ENCODE data around the gene CRNKL1. TPM values are rescaled to one million over a fixed set of nuclear protein-coding genes. Genes with fewer than 3 reads are reported as not detected.

CRNKL1 gene
- polyA plus RNA-seq, 1 of the 3 experiments (the other 2 are of a cell fraction), result 7.6 TPM

GRCh38 chr20:19998990-19999705, 53.1 kb downstream of the CRNKL1 start:
- H3K4me2 ChIP-seq, result no peak overlapping the region
- H3K27ac ChIP-seq (ENCODE audit: low read depth in 2 of 2, low read length in 1 of 2), result no peak overlapping the region
- H3K27me3 ChIP-seq (ENCODE audit: insufficient read depth), result no peaks in the 10 kb centered on the region
- no peak for TF ChIP-seq POLR2AphosphoS5 (IDR thresholded peaks at IDR 0.05; ENCODE audit: low read depth, low read length)
- TF ChIP-seq USF1 (IDR thresholded peaks at IDR 0.05; ENCODE audit: borderline replicate concordance, low read depth), result no peak
- TF ChIP-seq GATA2 (CRISPR knock-in tag; IDR thresholded peaks at IDR 0.05), result no peak
- no peak for TF ChIP-seq RFX5 (IDR thresholded peaks at IDR 0.05; ENCODE audit: low read length)
- no peak for DNase-seq
- H3K4me1 ChIP-seq (ENCODE audit: control insufficient read depth in 1 of 2, insufficient read depth in 2 of 2, low read depth in 1 of 2, low read length in 1 of 2), result peaks cover 14 to 26% of the 10 kb centered on the region in 2 experiments
- CTCF ChIA-PET, result interaction anchor here (1.2 to 1.6 kb wide), 3 partner anchors 11 to 215 kb away, joined by 3 to 5 read pairs (median 3); no protein-coding TSS in a partner anchor
- peaks cover 14% of the 10 kb centered on the region for H3F3A ChIP-seq (replicated peaks; ENCODE audit: insufficient read depth)
- H3K36me3 ChIP-seq (replicated peaks in 1 of 2; ENCODE audit: control insufficient read depth in 1 of 2, insufficient read depth in 2 of 2, low read length in 1 of 2), result peaks cover 0 to 3% of the 10 kb centered on the region in 2 experiments
- H3K9ac ChIP-seq, result no peak overlapping the region
- H3K9me3 ChIP-seq, result no peaks in the 10 kb centered on the region
- H4K20me1 ChIP-seq (ENCODE audit: insufficient read depth), result no peaks in the 10 kb centered on the region
- 80% methylated on average over 5 of the region's 7 CpGs for WGBS (ENCODE audit: low lambda C conversion rate)
- no peaks in the 10 kb centered on the region for H3K9me2 ChIP-seq
- H3K79me2 ChIP-seq (ENCODE audit: insufficient read depth), result 0 out of 2 replicates have a peak, but pooled peaks cover 4% of the 10 kb centered on the region
- no peak overlapping the region for H3K4me3 ChIP-seq (ENCODE audit: low read depth in 2 of 2, low read length in 1 of 2)
- POLR2A ChIA-PET, result no interaction called here
- no peak overlapping the region for H2AFZ ChIP-seq (ENCODE audit: low read depth)

- 90% methylated on average over 9 of the region's 9 CpGs for WGBS (ENCODE audit: low lambda C conversion rate)
- no peaks in the 10 kb centered on the region for H3K9me2 ChIP-seq
- POLR2A ChIA-PET, result no interaction called here
- no peak overlapping the region for H3K9ac ChIP-seq
- no peak for DNase-seq
- H3K27me3 ChIP-seq (ENCODE audit: insufficient read depth), result no peaks in the 10 kb centered on the region
- peaks cover 35% of the 10 kb centered on the region for H3F3A ChIP-seq (replicated peaks; ENCODE audit: insufficient read depth)
- TF ChIP-seq EZH2phosphoT487 (IDR thresholded peaks at IDR 0.05; ENCODE audit: borderline replicate concordance, low read depth) (no peak), PBX3 (IDR thresholded peaks at IDR 0.05) (no peak), POLR2AphosphoS5 (IDR thresholded peaks at IDR 0.05; ENCODE audit: low read depth, low read length) (no peak), TCF12 (IDR thresholded peaks at IDR 0.05) (no peak), CHD2 (IDR thresholded peaks at IDR 0.05; ENCODE audit: low read length, partially characterized antibody) (no peak), YY1 (IDR thresholded peaks at IDR 0.05; ENCODE audit: low read depth) (no peak), FOSL2 (IDR thresholded peaks at IDR 0.05; ENCODE audit: borderline replicate concordance, low read depth) (no peak), RXRA (IDR thresholded peaks at IDR 0.05; ENCODE audit: borderline replicate concordance, low read depth) (no peak), JUND (IDR thresholded peaks at IDR 0.05) (no peak), USF1 (IDR thresholded peaks at IDR 0.05; ENCODE audit: borderline replicate concordance, low read depth) (no peak), EP300 (IDR thresholded peaks at IDR 0.05; ENCODE audit: borderline replicate concordance in 1 of 2, low read depth in 1 of 2, low read length in 1 of 2) (no peak), MAX (IDR thresholded peaks at IDR 0.05; ENCODE audit: low read depth) (no peak), SMC3 (IDR thresholded peaks at IDR 0.05; ENCODE audit: low read depth, low read length) (no peak), GATA2 (CRISPR knock-in tag; IDR thresholded peaks at IDR 0.05) (no peak)
- CTCF ChIA-PET, result interaction anchor here (1.1 to 1.8 kb wide), 3 partner anchors 20 to 213 kb away, joined by 3 to 9 read pairs (median 4); no protein-coding TSS in a partner anchor
- no peaks in the 10 kb centered on the region for H3K79me2 ChIP-seq (ENCODE audit: insufficient read depth)
- peaks cover 0 to 3% of the 10 kb centered on the region in 2 experiments for H3K36me3 ChIP-seq (replicated peaks in 1 of 2; ENCODE audit: control insufficient read depth in 1 of 2, insufficient read depth in 2 of 2, low read length in 1 of 2)
- no peaks in the 10 kb centered on the region for H3K9me3 ChIP-seq
- H3K4me2 ChIP-seq, result no peak overlapping the region
- H3K4me1 ChIP-seq (ENCODE audit: control insufficient read depth in 1 of 2, insufficient read depth in 2 of 2, low read depth in 1 of 2, low read length in 1 of 2), result peaks cover 31 to 34% of the 10 kb centered on the region in 2 experiments
- H3K4me3 ChIP-seq (ENCODE audit: low read depth in 2 of 2, low read length in 1 of 2), result no peak overlapping the region
- H3K27ac ChIP-seq (ENCODE audit: low read depth in 2 of 2, low read length in 1 of 2), result no peak overlapping the region
- H2AFZ ChIP-seq (ENCODE audit: low read depth), result no peak overlapping the region
- no peaks in the 10 kb centered on the region for H4K20me1 ChIP-seq (ENCODE audit: insufficient read depth)
Measured at GRCh38 chr20:19996917-19997316, 55.3 kb downstream of the CRNKL1 start.

Data from SK-N-SH (cell line).